Lung microvascular endothelial cell (primary cell): Measurements from ENCODE around the gene L3MBTL4. TPM values are rescaled to one million over a fixed set of nuclear protein-coding genes. Genes with fewer than 3 reads are reported as not detected.
"Not testable (repeated sequence)": the region's sequence is repeated elsewhere in the genome, so short reads cannot be mapped to it uniquely, and the experiment has no call there.

Experiments used
- DNase-seq, 2 donors: peaks; one replicate each; pipeline versions ENCODE4 v3.0.0 to v3.0.0-alpha.2; 2010; ENCODE audit warnings: low read depth in 2 of 2
- total RNA-seq: library from RNA; depleted of rRNA; stranded (reverse); fragments of >200 nt; gene quantifications from 2 replicates; pipeline ENCODE4 v1.2.1, GENCODE V29; 2014

L3MBTL4 gene
- total RNA-seq, 1 donor from 2014 or later = 15.9 TPM

GRCh38 chr18:6200204-6200774 is 214.4 kb downstream of the L3MBTL4 start:
- DNase-seq = no peak

- no peak for DNase-seq
Measured at GRCh38 chr18:6199777-6200176, 214.9 kb downstream of the L3MBTL4 start.

GRCh38 chr18:6198585-6198984 is 216.1 kb downstream of the L3MBTL4 start:
- DNase-seq = no peak

- no peak for DNase-seq
Measured at GRCh38 chr18:6194640-6195039, 220.1 kb downstream of the L3MBTL4 start.

GRCh38 chr18:6185782-6186181 is 228.9 kb downstream of the L3MBTL4 start:
- not testable (repeated sequence) for DNase-seq

GRCh38 chr18:6174983-6175745 is 239.5 kb downstream of the L3MBTL4 start:
- no peak for DNase-seq

- DNase-seq = no peak
Measured at GRCh38 chr18:6170604-6171003, 244.1 kb downstream of the L3MBTL4 start.

- no peak for DNase-seq
Measured at GRCh38 chr18:6161549-6161948, 253.2 kb downstream of the L3MBTL4 start.

GRCh38 chr18:6159426-6159825 is 255.3 kb downstream of the L3MBTL4 start:
- no peak for DNase-seq

- no peak for DNase-seq
Measured at GRCh38 chr18:6158958-6159357, 255.8 kb downstream of the L3MBTL4 start.

- no peak for DNase-seq
Measured at GRCh38 chr18:6156446-6156845, 258.3 kb downstream of the L3MBTL4 start.

- no peak for DNase-seq
Measured at GRCh38 chr18:6155707-6156106, 259.0 kb downstream of the L3MBTL4 start.

- DNase-seq = no peak
Measured at GRCh38 chr18:6150430-6150829, 264.3 kb downstream of the L3MBTL4 start.

- no peak for DNase-seq
Measured at GRCh38 chr18:6146307-6146661, 268.4 kb downstream of the L3MBTL4 start.

GRCh38 chr18:6145645-6146306 is 268.9 kb downstream of the L3MBTL4 start:
- DNase-seq = no peak

- no peak for DNase-seq
Measured at GRCh38 chr18:6139007-6139406, 275.7 kb downstream of the L3MBTL4 start.

- not testable (repeated sequence) for DNase-seq
Measured at GRCh38 chr18:6135901-6136300, 278.8 kb downstream of the L3MBTL4 start.

- not testable (repeated sequence) for DNase-seq
Measured at GRCh38 chr18:6135029-6135428, 279.7 kb downstream of the L3MBTL4 start.

- no peak for DNase-seq
Measured at GRCh38 chr18:6132751-6133368, 281.9 kb downstream of the L3MBTL4 start.

- DNase-seq = no peak
Measured at GRCh38 chr18:6120820-6121279, 293.9 kb downstream of the L3MBTL4 start.

GRCh38 chr18:6119761-6120160 is 294.9 kb downstream of the L3MBTL4 start:
- DNase-seq = no peak

- DNase-seq = no peak
Measured at GRCh38 chr18:6118080-6118479, 296.6 kb downstream of the L3MBTL4 start.
